ENCODE measurements around the gene TP53TG5.

GRCh38 chr20:45365444-45365970 lies 12.6 kb downstream of the TP53TG5 start:
- TF ChIP-seq CTCF (IDR thresholded peaks at IDR 0.05) (no peak), POLR2A (IDR thresholded peaks at IDR 0.05) (no peak)
